ENCODE data around the gene AKAP9. TPM values are rescaled to one million over a fixed set of nuclear protein-coding genes. Genes with fewer than 3 reads are reported as not detected.
"Not testable (repeated sequence)": the region's sequence is repeated elsewhere in the genome, so short reads cannot be mapped to it uniquely, and the experiment has no call there.

The AKAP9 gene
- total RNA-seq, result 100 to 1,000 TPM in 1 of 4 donors, 10 to 100 TPM in 3; 49.4 to 192 (median 68.0) TPM

- Histone ChIP-seq H3K27me3 (no peaks in the 10 kb centered on the region), H3K9me3 (no peaks in the 10 kb centered on the region), H3K27ac (peak within 1 kb of the TSS; percentile 97), H3K36me3 (no peaks in the 10 kb centered on the region), H3K4me3 (peak within 1 kb of the TSS; percentile 89), H3K4me1 (peaks cover 32% of the 10 kb centered on the region)
- WGBS, result under 1% methylated on average over 40 of the region's 59 CpGs
- TF ChIP-seq CTCF (IDR thresholded peaks at IDR 0.05) (no peak), POLR2A (IDR thresholded peaks at IDR 0.05) (peak in 1 of 2 donors; percentile 83), POLR2AphosphoS5 (IDR thresholded peaks at IDR 0.05) (peak in 2 of 3 donors; percentile 61 to 63), EP300 (IDR thresholded peaks at IDR 0.05) (no peak)
- DNase-seq (ENCODE audit: low spot score in 2 of 2), result peak; percentile 91 to 93
Observed at GRCh38 chr7:91940572-91941341, at the start of gene AKAP9. Gene AKAP9 (plus strand): TSS chr7:91940862. CDS start chr7:91941100, 238 bp downstream.

- Histone ChIP-seq H3K4me1 (no peaks in the 10 kb centered on the region), H3K9me3 (no peaks in the 10 kb centered on the region), H3K36me3 (no peaks in the 10 kb centered on the region), H3K4me3 (no peak overlapping the region), H3K27ac (no peak overlapping the region), H3K27me3 (no peaks in the 10 kb centered on the region)
- no peak for TF ChIP-seq POLR2AphosphoS5 (IDR thresholded peaks at IDR 0.05)
- TF ChIP-seq CTCF (IDR thresholded peaks at IDR 0.05), result no peak
- TF ChIP-seq POLR2A (IDR thresholded peaks at IDR 0.05), result no peak
- TF ChIP-seq EP300 (IDR thresholded peaks at IDR 0.05), result no peak
- 51% methylated on average over 3 of the region's 3 CpGs for WGBS
- DNase-seq (ENCODE audit: low spot score in 2 of 2), result no peak
Observed at GRCh38 chr7:91892099-91892705, 48.5 kb upstream of the AKAP9 start.

- no peak for TF ChIP-seq EP300 (IDR thresholded peaks at IDR 0.05)
- TF ChIP-seq POLR2A (IDR thresholded peaks at IDR 0.05), result no peak
- TF ChIP-seq POLR2AphosphoS5 (IDR thresholded peaks at IDR 0.05), result no peak
- no peak for TF ChIP-seq CTCF (IDR thresholded peaks at IDR 0.05)
- DNase-seq (ENCODE audit: low spot score in 2 of 2), result no peak
- WGBS, result 35% methylated on average over 2 of the region's 2 CpGs
- Histone ChIP-seq H3K27ac (no peak overlapping the region), H3K27me3 (no peaks in the 10 kb centered on the region), H3K36me3 (no peaks in the 10 kb centered on the region), H3K4me1 (no peaks in the 10 kb centered on the region), H3K9me3 (no peaks in the 10 kb centered on the region), H3K4me3 (no peak overlapping the region)
Observed at GRCh38 chr7:91892821-91893340, 47.8 kb upstream of the AKAP9 start.

- H3K4me1 ChIP-seq; H3K36me3 ChIP-seq; DNase-seq (ENCODE audit: low spot score in 2 of 2); H3K27me3 ChIP-seq; H3K27ac ChIP-seq; H3K4me3 ChIP-seq; H3K9me3 ChIP-seq: not testable (repeated sequence)
- 94% methylated on average over 5 of the region's 5 CpGs for WGBS
Observed at GRCh38 chr7:91893699-91894098, 47.0 kb upstream of the AKAP9 start.

- Histone ChIP-seq H3K27me3 (no peaks in the 10 kb centered on the region), H3K4me3 (no peak overlapping the region), H3K27ac (no peak overlapping the region), H3K9me3 (no peaks in the 10 kb centered on the region), H3K36me3 (no peaks in the 10 kb centered on the region), H3K4me1 (no peaks in the 10 kb centered on the region)
- DNase-seq (ENCODE audit: low spot score in 2 of 2), result no peak
- 83% methylated on average over 1 of the region's 1 CpG for WGBS
- TF ChIP-seq EP300 (IDR thresholded peaks at IDR 0.05) (no peak), CTCF (IDR thresholded peaks at IDR 0.05) (no peak), POLR2A (IDR thresholded peaks at IDR 0.05) (no peak), POLR2AphosphoS5 (IDR thresholded peaks at IDR 0.05) (no peak)
Observed at GRCh38 chr7:91894781-91895480, 45.7 kb upstream of the AKAP9 start.

Measured in suprapubic skin (tissue), 4 donors.